ENCODE results near the gene PRKCG. TPM values are rescaled to one million over a fixed set of nuclear protein-coding genes. Genes with fewer than 3 reads are reported as not detected.
"Not testable (repeated sequence)": the region's sequence is repeated elsewhere in the genome, so short reads cannot be mapped to it uniquely, and the experiment has no call there.

Gene PRKCG
- under 1 TPM in 1 of 2 donors, not detected in 1; 0.48 TPM for total RNA-seq
- long read RNA-seq, donor 1: 0 reads
- long read RNA-seq, donor 2: 0 reads

GRCh38 chr19:53881482-53882390, at the start of gene PRKCG:
Gene PRKCG (plus strand): TSS chr19:53882197. CDS start chr19:53882495, 298 bp downstream.
- peak; percentile 81 for DNase-seq (ENCODE audit: low spot score)
- intact Hi-C loops (cut with DNase I): no loop called here

DNA sequence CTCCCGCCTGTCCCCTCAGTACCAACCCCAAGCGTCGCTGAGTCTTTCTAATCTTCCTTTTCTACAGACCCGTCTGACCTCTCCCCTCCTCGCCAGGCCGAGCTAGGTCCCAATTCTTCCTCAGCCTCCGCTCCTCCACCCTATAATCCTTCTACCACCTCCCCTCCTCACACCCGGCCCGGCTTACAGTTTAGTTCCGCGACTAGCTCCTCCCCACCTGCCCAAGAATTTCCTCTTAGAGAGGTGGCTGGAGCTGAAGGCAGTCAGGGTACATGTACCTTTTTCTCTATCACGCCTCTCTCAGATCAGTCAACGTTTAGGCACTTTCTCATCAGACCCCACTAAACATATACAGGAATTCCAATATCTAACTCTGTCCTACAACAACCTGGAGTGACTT, 49.1 kb upstream of the PRKCG start:
- intact Hi-C loops (cut with DNase I); DNase-seq (ENCODE audit: low spot score): not testable (repeated sequence)

GRCh38 chr19:53838446-53838845, 43.6 kb upstream of the PRKCG start:
- intact Hi-C loops (cut with DNase I); DNase-seq (ENCODE audit: low spot score): not testable (repeated sequence)

GRCh38 chr19:53840241-53840640, 41.8 kb upstream of the PRKCG start:
- DNase-seq (ENCODE audit: low spot score): peak; percentile 64
- intact Hi-C loops (cut with DNase I): loop anchor here in 1 of 2 donors (2.0 kb wide), 1 partner anchor 187 kb away; no protein-coding TSS in a partner anchor

DNA sequence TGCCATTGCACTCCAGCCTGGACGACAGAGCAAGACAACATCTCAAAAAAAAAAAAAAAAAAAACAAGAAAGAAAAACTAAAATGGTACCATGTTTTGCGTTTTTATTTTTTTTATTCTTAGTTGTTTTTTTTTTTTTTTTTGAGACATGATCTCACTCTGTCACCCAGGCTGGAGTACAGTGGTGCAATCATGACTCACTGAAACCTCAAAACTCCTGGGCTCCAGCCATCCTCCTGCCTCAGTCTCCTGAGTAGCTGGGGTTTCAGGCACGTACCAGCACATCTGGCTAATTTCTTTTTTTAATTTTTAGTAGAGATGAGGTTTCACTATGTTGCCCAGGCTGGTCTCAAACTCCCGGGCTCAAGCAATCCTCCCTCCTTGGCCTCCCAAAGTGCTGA, 41.1 kb upstream of the PRKCG start:
- intact Hi-C loops (cut with DNase I): loop anchor here in 1 of 2 donors (2.0 kb wide), 1 partner anchor 186 kb away; no protein-coding TSS in a partner anchor
- not testable (repeated sequence) for DNase-seq (ENCODE audit: low spot score)

- DNase-seq (ENCODE audit: low spot score): no peak
- intact Hi-C loops (cut with DNase I): no loop called here
Observed at GRCh38 chr19:53844849-53845246, 37.1 kb upstream of the PRKCG start.

- DNase-seq (ENCODE audit: low spot score): no peak
- intact Hi-C loops (cut with DNase I): no loop called here
Observed at GRCh38 chr19:53847555-53847954, 34.4 kb upstream of the PRKCG start.

- DNase-seq (ENCODE audit: low spot score): no peak
- intact Hi-C loops (cut with DNase I): no loop called here
Observed at GRCh38 chr19:53849237-53849676, 32.7 kb upstream of the PRKCG start.

DNA sequence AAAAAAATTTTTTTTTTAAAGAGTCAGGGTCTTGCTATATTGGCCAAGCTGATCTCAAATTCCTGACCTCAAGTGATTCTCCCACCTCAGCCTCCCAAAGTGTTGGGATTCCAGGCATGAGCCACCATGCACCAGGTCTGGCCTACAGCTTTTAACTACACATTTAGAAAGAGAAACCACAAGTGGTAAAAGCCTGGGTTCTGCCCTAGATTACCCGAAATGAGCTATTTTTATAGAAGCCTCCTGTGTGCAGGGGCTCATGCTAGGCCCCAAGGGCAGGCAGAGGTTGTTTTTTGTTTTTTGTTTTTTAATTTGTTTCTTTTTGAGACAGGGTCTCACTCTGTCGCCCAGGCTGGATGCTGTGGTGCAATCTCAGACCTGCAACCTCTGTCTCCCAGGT, 28.3 kb upstream of the PRKCG start:
- intact Hi-C loops (cut with DNase I): no loop called here
- no peak for DNase-seq (ENCODE audit: low spot score)

GRCh38 chr19:53864308-53864836, 17.6 kb upstream of the PRKCG start:
- intact Hi-C loops (cut with DNase I): no loop called here
- DNase-seq (ENCODE audit: low spot score): no peak

DNA sequence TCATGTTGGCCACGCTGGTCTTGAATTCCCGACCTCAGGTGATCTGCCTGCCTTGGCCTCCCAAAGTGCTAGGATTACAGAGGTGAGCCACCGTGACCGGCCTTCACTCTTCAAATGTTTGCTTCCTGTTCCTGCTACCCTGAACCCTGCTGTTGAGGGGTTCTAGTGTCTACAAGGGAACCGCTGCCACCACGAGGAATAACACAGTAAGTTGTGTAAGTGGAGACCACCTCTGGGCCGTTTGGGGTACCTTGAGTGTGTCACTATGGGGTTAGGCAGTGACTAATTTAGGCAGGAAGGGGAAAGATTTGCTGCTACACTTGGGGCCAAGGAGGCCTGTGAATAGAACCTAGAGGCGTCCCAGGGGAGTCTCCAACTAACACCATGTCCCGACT, 16.5 kb upstream of the PRKCG start:
- intact Hi-C loops (cut with DNase I): no loop called here
- DNase-seq (ENCODE audit: low spot score): no peak

DNA sequence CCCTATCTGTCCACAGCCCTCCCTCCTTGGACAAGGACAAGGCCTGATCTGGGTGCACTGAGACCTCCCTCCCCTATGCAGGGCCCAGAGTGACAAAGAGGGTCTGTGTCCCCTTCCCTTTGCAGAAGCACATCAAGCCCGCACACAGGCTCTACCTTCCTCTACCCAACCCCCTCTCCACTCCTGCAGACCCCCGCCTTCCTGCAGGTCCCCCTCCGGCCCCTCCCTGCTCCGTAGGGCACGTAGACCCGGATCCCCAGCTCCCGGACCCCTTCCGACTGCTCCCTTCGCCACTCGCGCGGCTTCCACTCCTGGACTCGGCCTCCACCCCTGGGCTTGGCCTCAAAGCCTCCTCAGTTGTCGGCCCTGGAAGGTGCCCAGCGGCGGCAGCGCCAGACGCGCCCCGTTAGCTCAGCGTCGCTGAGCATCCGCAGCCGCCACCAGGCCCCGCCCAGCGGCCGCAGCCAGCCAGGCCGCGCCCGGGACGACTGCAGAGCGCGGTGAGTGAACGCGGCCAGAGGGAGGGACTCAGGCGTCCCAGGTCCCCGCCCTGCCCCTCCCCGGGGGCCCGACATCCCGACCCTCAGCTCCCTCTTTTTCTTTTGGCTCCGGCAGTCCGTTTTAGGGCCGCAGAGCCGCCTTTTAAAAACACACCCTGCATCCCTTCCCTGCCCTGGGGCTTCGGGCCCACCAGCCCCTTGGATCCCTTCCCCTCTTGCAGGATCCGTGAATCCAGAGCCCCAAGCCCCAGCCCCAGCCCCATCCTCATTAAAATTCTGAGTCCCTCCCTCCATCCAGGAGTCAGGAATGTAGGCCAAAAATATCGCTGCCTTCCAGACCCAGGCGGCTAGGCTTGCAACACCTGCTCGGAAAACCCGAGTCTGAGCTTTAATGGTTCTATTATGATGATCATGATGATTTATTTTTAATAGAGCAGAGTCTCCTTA, 15.8 kb upstream of the PRKCG start:
- peak; percentile 96 for DNase-seq (ENCODE audit: low spot score)
- intact Hi-C loops (cut with DNase I): no loop called here

DNA sequence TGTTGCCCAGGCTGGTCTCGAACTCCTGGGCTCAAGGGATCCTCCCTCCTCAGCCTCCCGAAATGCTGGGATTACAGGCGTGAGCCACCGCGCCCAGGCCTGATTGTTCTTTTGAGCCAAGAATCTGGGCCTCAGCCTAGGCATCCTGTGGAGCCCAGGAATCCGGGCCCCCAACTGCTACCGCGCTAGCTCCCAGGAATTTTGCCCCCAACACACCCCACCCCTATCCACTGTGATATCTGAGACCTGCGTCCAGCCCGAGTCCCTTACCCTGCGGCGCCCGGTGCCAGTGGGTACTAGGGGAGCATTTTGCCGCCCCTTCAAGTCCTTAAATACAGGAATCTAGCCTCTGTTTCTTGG, 15.2 kb upstream of the PRKCG start:
- intact Hi-C loops (cut with DNase I): no loop called here
- peak; percentile 84 for DNase-seq (ENCODE audit: low spot score)

GRCh38 chr19:53867225-53868090, 14.5 kb upstream of the PRKCG start, which contains the start of gene MYADM:
Gene MYADM (plus strand): TSS chr19:53867883. CDS start chr19:53873530, 5,647 bp downstream.
- intact Hi-C loops (cut with DNase I): no loop called here
- peak; percentile 100 for DNase-seq (ENCODE audit: low spot score)

DNA sequence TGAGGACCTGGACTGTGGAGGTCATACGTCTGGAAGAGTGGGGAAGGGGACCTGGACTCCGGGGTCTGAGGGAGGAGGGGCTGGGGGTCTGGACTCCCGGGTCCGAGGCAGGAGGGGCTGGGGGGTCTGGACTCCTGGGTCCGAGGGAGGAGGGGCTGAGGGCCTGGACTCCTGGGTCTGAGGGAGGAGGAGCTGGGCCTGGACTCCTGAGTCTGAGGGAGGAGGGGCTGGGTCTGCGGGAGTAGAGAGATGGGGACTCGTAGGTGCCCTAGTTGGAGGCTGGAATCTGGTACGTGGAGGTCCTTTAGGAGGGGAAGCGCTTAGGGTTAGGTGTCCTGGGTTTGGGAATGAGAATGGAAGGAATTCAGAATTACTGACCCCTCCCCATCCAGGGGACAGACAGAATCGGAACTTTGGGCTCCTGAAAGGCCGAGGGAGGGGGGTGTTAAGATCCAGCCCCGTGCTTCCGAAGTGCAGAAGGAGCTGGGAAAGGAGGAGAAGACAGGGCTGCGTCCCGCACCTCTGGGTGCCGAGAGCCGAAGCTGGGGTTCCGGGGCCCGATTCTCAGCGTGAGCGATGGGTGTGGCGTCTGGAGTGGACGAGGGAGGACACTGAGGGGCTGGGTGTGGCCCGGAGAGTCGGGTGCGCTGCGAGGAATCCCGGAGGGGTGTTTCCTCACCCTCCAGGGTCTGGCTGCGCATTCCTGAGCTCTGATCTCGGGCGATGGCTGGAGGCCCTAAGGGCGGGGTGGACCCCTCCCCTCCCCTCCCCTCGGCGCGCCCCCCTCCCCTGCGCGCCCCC, 13.7 kb upstream of the PRKCG start:
- intact Hi-C loops (cut with DNase I): no loop called here
- DNase-seq (ENCODE audit: low spot score): peak; percentile 92

DNA sequence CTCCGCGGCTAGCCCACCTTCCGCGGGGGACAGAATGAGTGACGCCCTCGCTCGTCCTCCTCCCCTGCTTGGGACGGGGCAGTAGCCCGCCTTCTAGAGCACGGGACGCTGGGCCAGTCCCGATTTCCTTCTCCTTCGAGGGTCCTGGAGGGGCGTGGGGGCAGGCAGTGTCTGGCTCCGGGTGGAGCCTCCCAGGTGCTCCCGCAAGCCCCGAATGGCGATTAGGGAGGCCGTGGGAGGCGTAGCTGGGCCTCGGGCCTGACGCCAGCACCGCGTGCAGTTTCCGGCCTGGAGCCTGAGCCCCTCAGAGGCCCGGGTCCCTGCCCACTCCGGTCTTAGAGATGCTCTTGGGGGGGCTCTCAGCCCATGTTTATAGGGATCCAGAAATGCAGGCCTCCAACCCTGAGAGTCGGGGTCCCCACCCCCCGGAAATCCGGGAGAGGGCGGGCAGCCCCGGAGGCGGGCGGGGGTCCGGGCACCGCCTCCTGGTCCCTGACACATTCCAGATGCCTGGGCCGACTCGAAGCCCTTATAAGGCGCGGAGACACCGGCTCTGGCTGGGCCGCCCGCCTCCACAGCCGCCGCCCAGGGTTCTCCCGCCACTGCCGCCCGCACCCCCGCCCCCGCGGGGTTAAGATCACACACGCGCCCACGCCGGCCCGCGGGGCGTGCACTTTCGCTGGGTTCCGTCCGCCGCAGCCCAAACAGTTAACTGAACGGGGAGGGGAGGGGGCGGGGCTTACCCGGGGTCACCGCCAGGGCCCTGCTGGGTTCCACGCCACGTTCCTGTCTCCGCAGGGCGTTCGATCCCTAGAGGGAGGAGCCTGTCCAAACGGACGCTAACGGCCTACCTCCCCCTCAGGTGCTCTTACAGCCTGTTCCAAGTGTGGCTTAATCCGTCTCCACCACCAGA, 12.8 kb upstream of the PRKCG start:
- intact Hi-C loops (cut with DNase I): no loop called here
- DNase-seq (ENCODE audit: low spot score): peak; percentile 98

Measured in posterior vena cava (tissue), 2 donors.